HG03060 (cell line): ENCODE data around the gene KCNQ4.

Experiments
- ATAC-seq: cut with Tn5 transposase; IDR thresholded peaks from one replicate; pipeline ENCODE4 v1.9.1; 2021; ENCODE audit warnings: low read depth, moderate number of reproducible peaks; ENCODE audit not compliant: unreplicated experiment

KCNQ4 gene

GRCh38 chr1:40838045-40838979, 54.7 kb downstream of the KCNQ4 start:
- ATAC-seq: no peak

GRCh38 chr1:40838980-40839942, 55.7 kb downstream of the KCNQ4 start:
- no peak for ATAC-seq

GRCh38 chr1:40839943-40840335, 56.4 kb downstream of the KCNQ4 start:
- ATAC-seq: no peak

GRCh38 chr1:40840526-40841323, 57.1 kb downstream of the KCNQ4 start:
- no peak for ATAC-seq

- ATAC-seq: no peak
These were observed 58.0 kb downstream of the KCNQ4 start for GRCh38 chr1:40841602-40842001.

- ATAC-seq: no peak
These were observed 58.6 kb downstream of the KCNQ4 start for GRCh38 chr1:40842207-40842606.

GRCh38 chr1:40842691-40843090, 59.1 kb downstream of the KCNQ4 start:
- ATAC-seq: no peak

GRCh38 chr1:40844079-40844478, 60.5 kb downstream of the KCNQ4 start:
- no peak for ATAC-seq

GRCh38 chr1:40844887-40845878, 61.6 kb downstream of the KCNQ4 start:
- ATAC-seq: no peak

- no peak for ATAC-seq
These were observed 62.3 kb downstream of the KCNQ4 start for GRCh38 chr1:40845895-40846294.

- ATAC-seq: no peak
These were observed 63.6 kb downstream of the KCNQ4 start for GRCh38 chr1:40847023-40847745.

- no peak for ATAC-seq
These were observed 65.1 kb downstream of the KCNQ4 start for GRCh38 chr1:40848530-40849189.

GRCh38 chr1:40849801-40850592, 66.4 kb downstream of the KCNQ4 start:
- no peak for ATAC-seq

- ATAC-seq: no peak
These were observed 68.1 kb downstream of the KCNQ4 start for GRCh38 chr1:40851643-40852042.

- ATAC-seq: no peak
These were observed 69.7 kb downstream of the KCNQ4 start for GRCh38 chr1:40853113-40853884.

GRCh38 chr1:40853885-40854170, 70.2 kb downstream of the KCNQ4 start:
- no peak for ATAC-seq

- no peak for ATAC-seq
These were observed 71.9 kb downstream of the KCNQ4 start for GRCh38 chr1:40855513-40855912.
